H9 (cell line): ENCODE measurements around the gene ABLIM3. TPM values are rescaled to one million over a fixed set of nuclear protein-coding genes. Genes with fewer than 3 reads are reported as not detected.

ENCODE experiments used
- DNase-seq: peaks from one replicate; pipeline ENCODE4 v3.0.0-alpha.2; 2017
- H2AFZ ChIP-seq: one replicate; pipeline ENCODE4 v1.6.1; 2013; ENCODE audit warnings: mild to moderate bottlenecking, low read length, control low read depth, moderate library complexity
- H2AK5ac ChIP-seq: 2 replicates; pipeline ENCODE4 v1.6.1; 2013; ENCODE audit warnings: low read length, control low read depth, mixed read lengths; ENCODE audit not compliant: insufficient read length
- H2BK120ac ChIP-seq: one replicate; pipeline ENCODE4 v1.6.1; 2013; ENCODE audit warnings: low read depth, mild to moderate bottlenecking, low read length, control low read depth, inconsistent platforms; ENCODE audit not compliant: poor library complexity, severe bottlenecking
- H2BK12ac ChIP-seq: 2 replicates; pipeline ENCODE4 v1.6.1; 2013; ENCODE audit warnings: low read length, control low read depth, mixed read lengths, low read depth; ENCODE audit not compliant: insufficient read length
- H2BK15ac ChIP-seq: 2 replicates; pipeline ENCODE4 v1.6.1; 2013; ENCODE audit warnings: low read depth, low read length, control low read depth
- H2BK20ac ChIP-seq: one replicate; pipeline ENCODE4 v1.6.1; 2013; ENCODE audit warnings: low read depth, mild to moderate bottlenecking, low read length, control low read depth, inconsistent platforms; ENCODE audit not compliant: poor library complexity, severe bottlenecking
- H2BK5ac ChIP-seq: 2 replicates; pipeline ENCODE4 v1.6.1; 2013; ENCODE audit warnings: low read length, control low read depth, mixed read lengths; ENCODE audit not compliant: insufficient read length
- H3K14ac ChIP-seq: 2 replicates; pipeline ENCODE4 v1.6.1; 2013; ENCODE audit warnings: low read length, control low read depth; ENCODE audit not compliant: insufficient read depth
- H3K18ac ChIP-seq: 2 replicates; pipeline ENCODE4 v1.6.1; 2013; ENCODE audit warnings: low read depth, mild to moderate bottlenecking, mixed read lengths, low read length, control low read depth; ENCODE audit not compliant: insufficient read length
- H3K23ac ChIP-seq: 2 replicates; pipeline ENCODE4 v1.6.1; 2013; ENCODE audit warnings: low read length, control low read depth, mixed read lengths, low read depth; ENCODE audit not compliant: insufficient read length
- H3K23me2 ChIP-seq: 2 replicates; pipeline ENCODE4 v1.6.1; 2013; ENCODE audit warnings: low read depth, mild to moderate bottlenecking, mixed read lengths, low read length, control low read depth; ENCODE audit not compliant: insufficient read length, poor library complexity, severe bottlenecking
- H3K27ac ChIP-seq: 2 replicates; pipeline ENCODE4 v1.5.1; 2013; ENCODE audit warnings: low read length, control low read depth, mixed read lengths, low read depth; ENCODE audit not compliant: insufficient read length
- H3K27me3 ChIP-seq: 2 replicates; pipeline ENCODE4 v1.6.1; 2013; ENCODE audit warnings: low read length, control low read depth, inconsistent platforms; ENCODE audit not compliant: insufficient read depth
- H3K4ac ChIP-seq: 2 replicates; pipeline ENCODE4 v1.6.1; 2013; ENCODE audit warnings: low read depth, mild to moderate bottlenecking, control low read depth, inconsistent platforms, low read length, moderate library complexity
- H3K4me1 ChIP-seq: 2 replicates; pipeline ENCODE4 v1.6.1; 2013; ENCODE audit warnings: low read length, control low read depth, inconsistent platforms; ENCODE audit not compliant: insufficient read depth
- H3K4me2 ChIP-seq: 2 replicates; pipeline ENCODE4 v1.6.1; 2013; ENCODE audit warnings: low read length, control low read depth, mixed read lengths; ENCODE audit not compliant: insufficient read length, insufficient read depth
- H3K56ac ChIP-seq: 2 replicates; pipeline ENCODE4 v1.6.1; 2013; ENCODE audit warnings: low read depth, mild to moderate bottlenecking, mixed read lengths, low read length, control low read depth; ENCODE audit not compliant: insufficient read length
- H3K79me1 ChIP-seq: 2 replicates; pipeline ENCODE4 v1.6.1; 2013; ENCODE audit warnings: low read depth, mild to moderate bottlenecking, moderate library complexity, low read length, control low read depth, inconsistent platforms; ENCODE audit not compliant: insufficient read depth, poor library complexity, severe bottlenecking
- H3K79me2 ChIP-seq: 2 replicates; pipeline ENCODE4 v1.6.1; 2013; ENCODE audit warnings: low read length, control low read depth, inconsistent platforms; ENCODE audit not compliant: insufficient read depth
- H3K9ac ChIP-seq: 2 replicates; pipeline ENCODE4 v1.6.1; 2013; ENCODE audit warnings: low read length, control low read depth, mixed read lengths; ENCODE audit not compliant: insufficient read length; ENCODE audit errors: extremely low read depth
- H3K9me3 ChIP-seq: one replicate; pipeline ENCODE4 v1.6.1; 2013; ENCODE audit warnings: low read depth, low read length, inconsistent platforms; ENCODE audit not compliant: control insufficient read depth
- H3T11ph ChIP-seq: one replicate; pipeline ENCODE4 v1.6.1; 2013; ENCODE audit warnings: mild to moderate bottlenecking, low read length, control low read depth, inconsistent platforms
- H4K20me1 ChIP-seq: one replicate; pipeline ENCODE4 v1.6.1; 2013; ENCODE audit not compliant: control insufficient read depth, insufficient read length, insufficient read depth
- H4K5ac ChIP-seq: 2 replicates; pipeline ENCODE4 v1.6.1; 2013; ENCODE audit warnings: low read depth, mild to moderate bottlenecking, mixed read lengths, low read length, control low read depth; ENCODE audit not compliant: insufficient read length
- H4K8ac ChIP-seq: replicated peaks from 2 replicates; pipeline ENCODE4 v1.6.1; 2013; ENCODE audit warnings: low read length, control low read depth, mixed read lengths, low read depth; ENCODE audit not compliant: insufficient read length
- H4K91ac ChIP-seq: 2 replicates; pipeline ENCODE4 v1.6.1; 2013; ENCODE audit warnings: low read depth, mild to moderate bottlenecking, moderate library complexity, mixed read lengths, low read length, control low read depth; ENCODE audit not compliant: insufficient read length
- H3K27ac Mint-ChIP-seq, 3 experiments: 2 replicates in 2 of 3; 3 replicates in 1 of 3; pipeline ENCODE4 v1.8.0; 2020 to 2021; ENCODE audit warnings: mixed read lengths in 3 of 3, mild to moderate bottlenecking in 1 of 3, moderate library complexity in 1 of 3
- H3K27me3 Mint-ChIP-seq: 2 replicates; pipeline ENCODE4 v1.8.0; 2021; ENCODE audit warnings: low read depth, mild to moderate bottlenecking, moderate library complexity, mixed read lengths
- H3K36me3 Mint-ChIP-seq, 3 experiments: 2 replicates in 2 of 3; 3 replicates in 1 of 3; pipeline ENCODE4 v1.8.0; 2020 to 2021; ENCODE audit warnings: low read depth in 3 of 3, mixed read lengths in 3 of 3; ENCODE audit not compliant: insufficient read depth in 1 of 3
- H3K4me1 Mint-ChIP-seq, 2 experiments: 2 replicates each; pipeline ENCODE4 v1.8.0; 2020; ENCODE audit warnings: mixed read lengths in 2 of 2
- H3K4me3 Mint-ChIP-seq, 2 experiments: 2 replicates in 1 of 2; 3 replicates in 1 of 2; pipeline ENCODE4 v1.8.0; 2020 to 2021; ENCODE audit warnings: mild to moderate bottlenecking in 2 of 2, mixed read lengths in 2 of 2, moderate library complexity in 1 of 2
- H3K9me3 Mint-ChIP-seq, 2 experiments: 2 replicates in 1 of 2; 3 replicates in 1 of 2; pipeline ENCODE4 v1.8.0; 2020; ENCODE audit warnings: mild to moderate bottlenecking in 2 of 2, mixed read lengths in 2 of 2, moderate library complexity in 1 of 2
- WGBS: extraction: QIAGEN DNeasy Blood & Tissue Kit; methylation state at CpG from one replicate; pipeline ENCODE4 v1.1.7; 2013; ENCODE audit warnings: missing lambda C conversion rate, low lambda C conversion rate, mixed read lengths; ENCODE audit not compliant: insufficient read length; ENCODE audit errors: extremely low coverage; 5-methylcytosine and 5-hydroxymethylcytosine counted together
- total RNA-seq: library from RNA; stranded (reverse); gene quantifications from 2 replicates; pipeline ENCODE4 v1.2.1, GENCODE V29; 2021
- TF ChIP-seq, protein P1 (sequence below): fragments of 200-600 bp; sonication (generic); conservative IDR thresholded peaks from 3 replicates; pipeline ENCODE4 v1.8.0; 2021; ENCODE audit warnings: antibody characterized with exemption, mild to moderate bottlenecking

ABLIM3 gene
- total RNA-seq, 1 experiment from 2014 or later, result 0.20 TPM

DNA sequence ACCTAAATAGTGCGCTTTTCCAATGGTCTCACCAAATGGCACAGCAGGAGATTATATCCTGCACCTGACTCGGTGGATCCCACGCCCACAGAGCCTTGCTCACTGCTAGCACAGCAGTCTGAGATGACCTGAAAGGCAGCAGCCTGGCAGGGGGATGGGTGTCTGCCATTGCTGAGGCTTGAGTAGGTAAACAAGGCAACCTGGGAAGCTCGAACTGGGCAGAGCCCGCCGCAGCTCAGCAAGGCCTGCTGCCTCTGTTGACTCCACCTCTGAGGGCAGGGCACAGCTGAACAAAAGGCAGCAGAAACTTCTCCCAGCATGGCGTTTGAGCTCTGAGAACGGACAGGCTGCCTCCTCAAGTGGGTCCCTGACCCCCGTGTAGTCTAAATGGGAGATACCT lies 18.1 kb upstream of the ABLIM3 start:
- Histone ChIP-seq H2AK5ac (no peak overlapping the region), H3K23me2 (no peaks in the 10 kb centered on the region), H3K4ac (no peak overlapping the region), H4K91ac (no peak overlapping the region), H4K5ac (no peak overlapping the region), H4K20me1 (no peaks in the 10 kb centered on the region), H3T11ph (no peak overlapping the region), H2BK12ac (no peak overlapping the region), H3K79me1 (no peaks in the 10 kb centered on the region), H3K18ac (no peak overlapping the region), H3K4me2 (no peak overlapping the region), H2BK15ac (no peak overlapping the region), H3K9ac (no peak overlapping the region), H3K79me2 (no peaks in the 10 kb centered on the region), H3K56ac (no peak overlapping the region), H2BK20ac (no peak overlapping the region), H2AFZ (no peak overlapping the region), H3K4me1 (0 out of 2 replicates have a peak, but pooled peaks cover 2% of the 10 kb centered on the region), H3K14ac (no peak overlapping the region), H2BK5ac (no peak overlapping the region), H2BK120ac (no peak overlapping the region), H4K8ac (no peak overlapping the region), H3K23ac (no peak overlapping the region), H3K27me3 (no peaks in the 10 kb centered on the region), H3K9me3 (no peaks in the 10 kb centered on the region), H3K27ac (no peak overlapping the region)
- peaks cover 0 to 7% (median 0%) of the 10 kb centered on the region in 3 experiments; a peak in 1 of 7 replicates for H3K36me3 Mint-ChIP-seq
- peaks cover 2 to 5% of the 10 kb centered on the region in 2 experiments; a peak in 1 of 5 replicates for H3K9me3 Mint-ChIP-seq
- DNase-seq, result no peak
- TF ChIP-seq, protein P1, sequence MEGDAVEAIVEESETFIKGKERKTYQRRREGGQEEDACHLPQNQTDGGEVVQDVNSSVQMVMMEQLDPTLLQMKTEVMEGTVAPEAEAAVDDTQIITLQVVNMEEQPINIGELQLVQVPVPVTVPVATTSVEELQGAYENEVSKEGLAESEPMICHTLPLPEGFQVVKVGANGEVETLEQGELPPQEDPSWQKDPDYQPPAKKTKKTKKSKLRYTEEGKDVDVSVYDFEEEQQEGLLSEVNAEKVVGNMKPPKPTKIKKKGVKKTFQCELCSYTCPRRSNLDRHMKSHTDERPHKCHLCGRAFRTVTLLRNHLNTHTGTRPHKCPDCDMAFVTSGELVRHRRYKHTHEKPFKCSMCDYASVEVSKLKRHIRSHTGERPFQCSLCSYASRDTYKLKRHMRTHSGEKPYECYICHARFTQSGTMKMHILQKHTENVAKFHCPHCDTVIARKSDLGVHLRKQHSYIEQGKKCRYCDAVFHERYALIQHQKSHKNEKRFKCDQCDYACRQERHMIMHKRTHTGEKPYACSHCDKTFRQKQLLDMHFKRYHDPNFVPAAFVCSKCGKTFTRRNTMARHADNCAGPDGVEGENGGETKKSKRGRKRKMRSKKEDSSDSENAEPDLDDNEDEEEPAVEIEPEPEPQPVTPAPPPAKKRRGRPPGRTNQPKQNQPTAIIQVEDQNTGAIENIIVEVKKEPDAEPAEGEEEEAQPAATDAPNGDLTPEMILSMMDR, result no peak
- peaks cover 32% of the 10 kb centered on the region for H3K27me3 Mint-ChIP-seq
- peaks cover 8 to 10% of the 10 kb centered on the region in 2 experiments for H3K4me1 Mint-ChIP-seq
- no peak overlapping the region for H3K4me3 Mint-ChIP-seq
- H3K27ac Mint-ChIP-seq, result no peak overlapping the region
- no CpG with 5 or more reads among the region's 9 CpGs for whole genome bisulfite sequencing
